Pancreas (tissue), 10 donors: Measurements from ENCODE around the gene ORM1. TPM values are rescaled to one million over a fixed set of nuclear protein-coding genes. Genes with fewer than 3 reads are reported as not detected.

Source experiments
- ATAC-seq, 4 donors: fragments of 200-7000 bp; cut with Tn5 transposase; one replicate each; pipeline versions ENCODE4 v1.8.0 to v1.9.1; 2020; ENCODE audit warnings: mild to moderate bottlenecking in 4 of 4, moderate library complexity in 4 of 4
- DNase-seq, 6 donors: peaks; one replicate each; pipeline ENCODE4 v3.0.0-alpha.2; 2020
- FAIRE-seq: peaks from 2 replicates; lab custom pipeline; 2012; peaks lifted over from hg19 to GRCh38; lab: Jason Lieb, UNC
- H3K27ac ChIP-seq, 4 donors: fragments of 200-600 bp; sonication (generic); 1 replicate in 3 of 4; 2 replicates in 1 of 4; pipeline versions ENCODE4 v1.5.0 to v1.8.0; 2020
- H3K27me3 ChIP-seq, 4 donors: fragments of 200-600 bp; one replicate each; pipeline ENCODE4 v1.8.0; 2021
- H3K36me3 ChIP-seq, 3 donors: fragments of 200-600 bp; sonication (generic) in 1 of 3; one replicate each; pipeline versions ENCODE4 v1.5.0 to v1.8.0; 2020 to 2021
- H3K4me1 ChIP-seq, 3 donors: fragments of 200-600 bp; one replicate each; pipeline ENCODE4 v1.8.0; 2021
- H3K4me3 ChIP-seq, 4 donors: fragments of 200-600 bp; sonication (generic) in 2 of 4; one replicate each; pipeline versions ENCODE4 v1.5.0 to v1.8.0; 2020 to 2021
- H3K9me3 ChIP-seq, 4 donors: fragments of 200-600 bp; one replicate each; pipeline ENCODE4 v1.8.0; 2021
- WGBS, 2 donors: extraction: QIAGEN DNeasy Blood & Tissue Kit; methylation state at CpG; one replicate each; pipeline ENCODE4 v1.1.7; 2013; 5-methylcytosine and 5-hydroxymethylcytosine counted together
- intact Hi-C, 3 donors: fragments of 100-400 bp; cut with DNase I; formaldehyde crosslinking; loops; one replicate each; pipeline versions ENCODE4 v1.11.1 to v1.14.2; 2022
- polyA plus RNA-seq, 2 donors: library from polyadenylated mRNA; stranded (reverse); fragments of 200-250 nt; gene quantifications; one replicate each; pipeline ENCODE4 v1.2.3, GENCODE V29; 2013
- total RNA-seq, 6 donors: library from RNA; stranded (reverse); fragmentation: NEBNext Ultra II Directional in 4 of 6; extraction: Animal tissue kit (Norgen Biotek cat#: 25700) in 4 of 6; gene quantifications; one replicate each; pipeline versions ENCODE4 v1.2.1 to v1.2.4, GENCODE V29; 2021 to 2023
- TF ChIP-seq, protein P1 (sequence below), 4 donors: fragments of 200-600 bp; sonication (generic) in 3 of 4; IDR thresholded peaks; one replicate each; pipeline versions ENCODE4 v1.5.0 to v1.8.0; 2021; ENCODE audit warnings: antibody characterized with exemption in 4 of 4
- donor health status: healthy with polysubstance abuse.
- donor health status: DM: no; HTN: no; CAD: no; lungs with moderate emphysema.
- donor health status: DM: no; HTN: no; CAD: no.
- donor health status: control.
- donor health status: control.
- donor health status: Bipolar disorder and iron deficiency.
- donor health status: DM: yes; HTN: yes; CAD: no.
- donor health status: DM: no; HTN: no; CAD: no.
- donor health status: DM: no; HTN: no; CAD: no.
- donor health status: DM: yes; HTN: yes; CAD: no.

The ORM1 gene
- total and polyA plus RNA-seq, 8 donors: 0.38 to 10.2 (median 0.92) TPM; not detected in 3

DNA sequence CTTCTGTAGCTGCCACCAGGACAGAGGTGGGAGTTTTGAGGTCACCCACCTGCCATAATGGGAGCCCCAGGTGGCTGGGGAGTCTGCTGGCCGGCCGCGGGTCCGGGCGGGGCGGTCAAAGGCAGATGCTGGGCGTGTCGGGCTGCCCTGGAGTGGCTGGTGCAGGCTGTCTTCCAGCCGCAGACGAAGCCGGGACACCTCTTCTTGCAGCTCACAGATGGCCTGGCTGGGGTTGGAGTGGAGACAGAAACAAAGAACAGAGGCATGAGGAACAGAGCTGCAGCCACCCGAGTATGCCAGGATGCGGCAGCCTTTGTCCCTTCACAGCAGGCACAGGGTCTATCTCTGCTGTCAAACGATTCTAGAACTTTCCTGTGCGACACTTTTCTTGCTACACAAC is 24.8 kb downstream of the ORM1 start:
- Histone ChIP-seq H3K9me3 (no peaks in the 10 kb centered on the region), H3K4me1 (no peaks in the 10 kb centered on the region), H3K27me3 (no peaks in the 10 kb centered on the region), H3K27ac (no peak overlapping the region), H3K4me3 (no peak overlapping the region), H3K36me3 (peaks cover 0 to 6% (median 0%) of the 10 kb centered on the region in 3 donors)
- no peak for DNase-seq
- no peak for FAIRE-seq
- WGBS, 2 donors: 88 to 92% methylated on average over 15 of the region's 15 CpGs
- intact Hi-C loops: no loop called here
- ATAC-seq: no peak
- TF ChIP-seq, protein P1, sequence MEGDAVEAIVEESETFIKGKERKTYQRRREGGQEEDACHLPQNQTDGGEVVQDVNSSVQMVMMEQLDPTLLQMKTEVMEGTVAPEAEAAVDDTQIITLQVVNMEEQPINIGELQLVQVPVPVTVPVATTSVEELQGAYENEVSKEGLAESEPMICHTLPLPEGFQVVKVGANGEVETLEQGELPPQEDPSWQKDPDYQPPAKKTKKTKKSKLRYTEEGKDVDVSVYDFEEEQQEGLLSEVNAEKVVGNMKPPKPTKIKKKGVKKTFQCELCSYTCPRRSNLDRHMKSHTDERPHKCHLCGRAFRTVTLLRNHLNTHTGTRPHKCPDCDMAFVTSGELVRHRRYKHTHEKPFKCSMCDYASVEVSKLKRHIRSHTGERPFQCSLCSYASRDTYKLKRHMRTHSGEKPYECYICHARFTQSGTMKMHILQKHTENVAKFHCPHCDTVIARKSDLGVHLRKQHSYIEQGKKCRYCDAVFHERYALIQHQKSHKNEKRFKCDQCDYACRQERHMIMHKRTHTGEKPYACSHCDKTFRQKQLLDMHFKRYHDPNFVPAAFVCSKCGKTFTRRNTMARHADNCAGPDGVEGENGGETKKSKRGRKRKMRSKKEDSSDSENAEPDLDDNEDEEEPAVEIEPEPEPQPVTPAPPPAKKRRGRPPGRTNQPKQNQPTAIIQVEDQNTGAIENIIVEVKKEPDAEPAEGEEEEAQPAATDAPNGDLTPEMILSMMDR (IDR thresholded peaks at IDR 0.05): no peak

- Histone ChIP-seq H3K27ac (peak overlapping the region in 1 of 4 donors; percentile 4), H3K4me3 (no peak overlapping the region), H3K27me3 (no peaks in the 10 kb centered on the region), H3K4me1 (no peaks in the 10 kb centered on the region), H3K36me3 (peaks cover 0 to 6% (median 0%) of the 10 kb centered on the region in 3 donors), H3K9me3 (no peaks in the 10 kb centered on the region)
- DNase-seq (no peak), ATAC-seq (no peak), FAIRE-seq (no peak)
- 78 to 85% methylated on average over 12 of the region's 12 CpGs for WGBS, 2 donors
- TF ChIP-seq, protein P1 (IDR thresholded peaks at IDR 0.05): no peak
- intact Hi-C loops: no loop called here
These were observed 25.5 kb downstream of the ORM1 start for GRCh38 chr9:114348261-114348905.

GRCh38 chr9:114348906-114349482 is 26.1 kb downstream of the ORM1 start:
- DNase-seq (peak in 1 of 6 donors; percentile 54), FAIRE-seq (peak; percentile 82), ATAC-seq (peak in 3 of 4 donors; percentile 60 to 81 (median 79))
- Histone ChIP-seq H3K4me1 (no peaks in the 10 kb centered on the region), H3K4me3 (no peak overlapping the region), H3K27ac (peak overlapping the region in 1 of 4 donors; percentile 4), H3K36me3 (peaks cover 0 to 6% (median 0%) of the 10 kb centered on the region in 3 donors), H3K27me3 (no peaks in the 10 kb centered on the region), H3K9me3 (no peaks in the 10 kb centered on the region)
- TF ChIP-seq, protein P1 (IDR thresholded peaks at IDR 0.05): no peak
- 64 to 68% methylated on average over 9 of the region's 9 CpGs for WGBS, 2 donors
- intact Hi-C loops: no loop called here

DNA sequence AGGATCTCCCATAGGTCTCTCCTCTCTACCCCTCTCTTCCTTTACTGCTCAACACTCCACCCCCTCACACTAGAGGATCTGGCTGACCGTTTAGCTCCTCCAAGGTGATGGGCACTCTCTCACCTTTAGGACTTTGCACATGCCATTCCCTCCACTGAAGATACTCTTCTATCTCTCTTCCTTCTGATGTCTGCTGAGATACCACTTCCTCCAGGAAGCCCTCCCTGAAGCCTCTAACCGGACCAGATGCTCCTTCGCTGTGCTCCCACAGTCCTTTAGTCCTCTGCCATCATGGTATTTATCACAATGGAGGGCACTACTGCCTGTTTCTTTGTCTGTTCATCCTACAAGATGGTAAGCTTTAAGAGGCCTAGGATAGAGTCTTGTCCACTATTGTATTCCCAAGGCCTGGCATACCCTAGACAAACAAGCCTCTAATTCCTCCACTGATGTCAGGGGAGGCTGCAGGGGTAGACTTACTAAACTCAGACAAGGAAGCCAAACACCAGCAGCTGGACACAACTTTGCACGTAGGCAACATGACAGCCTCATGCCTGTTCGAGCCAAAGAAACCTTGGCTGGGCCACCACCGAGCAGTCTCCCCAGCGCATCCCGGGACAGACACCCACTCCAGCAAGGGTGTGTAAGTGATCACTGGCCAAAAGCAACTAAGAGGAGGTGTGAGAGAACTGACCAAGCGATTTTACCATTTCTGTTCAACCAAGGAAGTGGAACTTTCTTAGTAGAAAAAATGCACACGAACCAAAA is 27.0 kb downstream of the ORM1 start:
- no peak for ATAC-seq
- no peak overlapping the region for H3K4me3 ChIP-seq
- no peaks in the 10 kb centered on the region for H3K27me3 ChIP-seq
- 85 to 88% methylated on average over 10 of the region's 10 CpGs for WGBS, 2 donors
- H3K9me3 ChIP-seq: no peaks in the 10 kb centered on the region
- H3K4me1 ChIP-seq: no peaks in the 10 kb centered on the region
- TF ChIP-seq, protein P1 (IDR thresholded peaks at IDR 0.05): no peak
- FAIRE-seq: no peak
- no peak overlapping the region for H3K27ac ChIP-seq
- peaks cover 0 to 6% (median 0%) of the 10 kb centered on the region in 3 donors for H3K36me3 ChIP-seq
- intact Hi-C loops: no loop called here
- no peak for DNase-seq
